Activated T-cell treated with anti-CD3 and anti-CD28 coated beads, Interleukin-2, amount 50 U/mL, for 1 hour (primary cell): Measurements from ENCODE around the gene CLDN9.

Experiments
- DNase-seq: peaks from one replicate; pipeline ENCODE4 v3.0.0-alpha.2; 2020

The CLDN9 gene

GRCh38 chr16:2974319-2975056, 38.2 kb upstream of the CLDN9 start:
- DNase-seq: no peak

- DNase-seq: no peak
Observed at GRCh38 chr16:2975161-2975795, 37.4 kb upstream of the CLDN9 start.

GRCh38 chr16:2976201-2976600, 36.5 kb upstream of the CLDN9 start:
- DNase-seq: no peak

- DNase-seq: no peak
Observed at GRCh38 chr16:2976673-2977072, 36.0 kb upstream of the CLDN9 start.

- DNase-seq: no peak
Observed at GRCh38 chr16:2977440-2977839, 35.3 kb upstream of the CLDN9 start.

GRCh38 chr16:2979669-2980226, 33.0 kb upstream of the CLDN9 start:
- DNase-seq: no peak

GRCh38 chr16:2980227-2981176, 32.2 kb upstream of the CLDN9 start, which contains the start of gene PKMYT1:
PKMYT1 (minus strand) TSS chr16:2980446; CDS start chr16:2979657, 789 bp downstream.
- peak; percentile 97 for DNase-seq

- DNase-seq: no peak
Observed at GRCh38 chr16:2981177-2981898, 31.4 kb upstream of the CLDN9 start.

- no peak for DNase-seq
Observed at GRCh38 chr16:2981899-2982250, 30.8 kb upstream of the CLDN9 start.

- DNase-seq: no peak
Observed at GRCh38 chr16:2982402-2982801, 30.3 kb upstream of the CLDN9 start.

GRCh38 chr16:2983706-2984136, 29.0 kb upstream of the CLDN9 start:
- DNase-seq: peak; percentile 78

- DNase-seq: no peak
Observed at GRCh38 chr16:2985462-2985861, 27.3 kb upstream of the CLDN9 start.

- no peak for DNase-seq
Observed at GRCh38 chr16:2985893-2986355, 26.8 kb upstream of the CLDN9 start.

- no peak for DNase-seq
Observed at GRCh38 chr16:2986623-2987188, 26.0 kb upstream of the CLDN9 start.

- DNase-seq: no peak
Observed at GRCh38 chr16:2987286-2987685, 25.4 kb upstream of the CLDN9 start.

- DNase-seq: no peak
Observed at GRCh38 chr16:2987833-2988232, 24.9 kb upstream of the CLDN9 start.

GRCh38 chr16:2988590-2989099, 24.1 kb upstream of the CLDN9 start:
- no peak for DNase-seq

- DNase-seq: no peak
Observed at GRCh38 chr16:2990891-2991290, 21.8 kb upstream of the CLDN9 start.

GRCh38 chr16:2991566-2992261, 21.0 kb upstream of the CLDN9 start:
- DNase-seq: no peak

- no peak for DNase-seq
Observed at GRCh38 chr16:2992383-2993081, 20.2 kb upstream of the CLDN9 start.
